Adrenal gland (tissue), 12 donors: ENCODE data around the gene DGCR6L. TPM values are rescaled to one million over a fixed set of nuclear protein-coding genes. Genes with fewer than 3 reads are reported as not detected.
A peak's percentile ranks its signal among the peaks of the same experiment; 100 is the strongest.
"Not testable (repeated sequence)": the region's sequence is repeated elsewhere in the genome, so short reads cannot be mapped to it uniquely, and the experiment has no call there.

Experiments used
- DNase-seq, 7 donors: peaks; one replicate each; pipeline ENCODE4 v3.0.0-alpha.2; 2019 to 2020
- H3K27ac ChIP-seq, 5 donors: fragments of 200-600 bp; sonication (generic) in 4 of 5; 1 replicate in 3 of 5; 2 replicates in 2 of 5; pipeline versions ENCODE4 v1.5.1 to v1.8.0; 2016 to 2020; ENCODE audit warnings: mild to moderate bottlenecking in 1 of 5
- H3K27me3 ChIP-seq: fragments of 200-600 bp; 2 replicates; pipeline ENCODE4 v1.8.0; 2021
- H3K36me3 ChIP-seq, 2 donors: fragments of 200-600 bp; replicated peaks in 1 of 2; 1 replicate in 1 of 2; 2 replicates in 1 of 2; pipeline versions ENCODE4 v1.5.1 to v1.8.0; 2018 to 2022
- H3K4me1 ChIP-seq, 2 donors: fragments of 200-600 bp; replicated peaks in 1 of 2; 1 replicate in 1 of 2; 2 replicates in 1 of 2; pipeline versions ENCODE4 v1.5.1 to v1.8.0; 2018 to 2021
- H3K4me3 ChIP-seq, 4 donors: fragments of 200-600 bp; sonication (generic) in 3 of 4; one replicate each; pipeline ENCODE4 v1.5.1; 2016 to 2018
- H3K9me3 ChIP-seq, 3 donors: fragments of 200-600 bp; sonication (generic) in 1 of 3; replicated peaks in 1 of 3; 1 replicate in 2 of 3; 2 replicates in 1 of 3; pipeline versions ENCODE4 v1.5.1 to v1.8.0; 2016 to 2021
- POLR2A ChIP-seq, 2 donors: fragments of 450-650 bp; IDR thresholded peaks; one replicate each; pipeline ENCODE4 v1.6.1; 2017; ENCODE audit warnings: antibody characterized with exemption in 2 of 2, mild to moderate bottlenecking in 2 of 2, moderate library complexity in 1 of 2
- WGBS, 4 donors: extraction: QIAGEN DNeasy Blood & Tissue Kit in 2 of 4; methylation state at CpG; one replicate each; pipeline versions ENCODE4 v1.1.5 to v1.1.7; 2013 to 2017; 5-methylcytosine and 5-hydroxymethylcytosine counted together
- intact Hi-C, 2 donors: fragments of 100-400 bp; cut with DNase I; formaldehyde crosslinking; loops; one replicate each; pipeline versions ENCODE4 v1.14.1 to v1.15.0; 2022 to 2023
- polyA plus RNA-seq, 3 donors: library from polyadenylated mRNA; stranded (reverse); fragments of 200-250 nt in 2 of 3; fragments of 350-450 nt in 1 of 3; fragmentation: Illumina TruSeq in 1 of 3; extraction: RNeasy Lipid Tissue Mini Kit (QIAGEN cat#74804) in 1 of 3; gene quantifications; one replicate each; pipeline ENCODE4 v1.2.3, GENCODE V29; 2013 to 2014
- total RNA-seq, 9 donors: library from RNA; depleted of rRNA in 4 of 9; stranded (reverse); fragments of >200 nt in 4 of 9; fragments of 120-200 nt in 1 of 9; fragmentation: NEBNext Ultra II Directional in 1 of 9; extraction: Animal tissue kit (Norgen Biotek cat#: 25700) in 1 of 9; gene quantifications; one replicate each; pipeline versions ENCODE4 v1.1.0 to v1.2.4, GENCODE V29; 2013 to 2023
- TF ChIP-seq, protein P1 (sequence below), 6 experiments: fragments of 450-650 bp in 4 of 6; fragments of 200-600 bp in 2 of 6; sonication (generic) in 1 of 6; IDR thresholded peaks; 1 replicate in 5 of 6; 2 replicates in 1 of 6; pipeline versions ENCODE4 v1.5.1 to v1.8.0; 2016 to 2021; ENCODE audit warnings: antibody characterized with exemption in 6 of 6, mild to moderate bottlenecking in 2 of 6, moderate library complexity in 1 of 6
- donor health status: healthy with polysubstance abuse.
- donor health status: Bipolar disorder and iron deficiency.
- donor health status: DM: yes; HTN: yes; CAD: no.
- donor health status: DM: no; HTN: no; CAD: no.
- donor health status: DM: no; HTN: no; CAD: no.
- donor health status: DM: yes; HTN: yes; CAD: no.

DGCR6L gene
- total and polyA plus RNA-seq, 12 donors, result 12.1 to 159 (median 74.1) TPM

DNA sequence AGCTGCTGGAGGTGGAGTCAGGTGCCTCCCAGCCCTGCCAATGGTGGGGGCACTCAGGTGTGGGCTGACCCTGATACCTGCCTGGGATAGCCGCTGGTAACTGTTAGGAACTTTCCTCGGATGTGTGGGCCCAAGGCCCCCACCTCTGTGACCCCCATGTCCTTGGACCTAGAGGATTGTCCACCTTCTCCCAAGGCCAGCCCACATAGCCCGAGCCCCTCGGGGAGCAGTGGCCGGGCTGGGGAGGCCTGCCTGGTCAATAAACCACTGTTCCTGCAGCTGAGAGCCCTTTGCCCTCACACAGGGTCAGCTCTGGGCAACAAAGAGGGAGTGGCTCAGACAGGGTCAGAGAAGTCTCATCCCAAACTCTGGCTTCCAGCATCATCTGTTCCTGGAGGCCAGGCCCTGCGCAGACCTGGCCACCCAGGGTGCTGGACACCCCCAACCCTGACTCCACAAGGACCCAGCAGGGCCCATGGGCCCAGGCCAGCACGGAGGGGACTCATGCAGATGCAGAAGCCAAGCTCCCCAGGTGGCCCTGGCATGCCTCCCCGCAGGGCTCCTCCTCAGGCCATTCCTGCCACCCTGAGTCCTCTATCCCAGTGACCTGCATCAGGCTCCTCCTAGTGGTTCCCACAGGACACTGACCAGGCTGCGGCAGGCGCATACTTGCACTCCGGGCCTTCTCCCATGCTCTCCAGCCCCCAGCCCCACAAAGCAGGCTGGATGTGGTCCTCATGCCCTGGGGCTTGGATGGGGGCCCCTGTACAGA, 6.4 kb downstream of the DGCR6L start:
- H3K27ac ChIP-seq, H3K9me3 ChIP-seq, H3K27me3 ChIP-seq, intact Hi-C loops, H3K4me3 ChIP-seq, H3K36me3 ChIP-seq: not testable (repeated sequence)
- 84 to 92% (median 88%) methylated on average over 2 to 11 of the region's 11 CpGs for WGBS, 4 donors
- H3K4me1 ChIP-seq, result peaks cover 0 to 13% of the 10 kb centered on the region in 2 donors
- DNase-seq, result peak in 5 of 7 donors; percentile 6 to 40 (median 9)

DNA sequence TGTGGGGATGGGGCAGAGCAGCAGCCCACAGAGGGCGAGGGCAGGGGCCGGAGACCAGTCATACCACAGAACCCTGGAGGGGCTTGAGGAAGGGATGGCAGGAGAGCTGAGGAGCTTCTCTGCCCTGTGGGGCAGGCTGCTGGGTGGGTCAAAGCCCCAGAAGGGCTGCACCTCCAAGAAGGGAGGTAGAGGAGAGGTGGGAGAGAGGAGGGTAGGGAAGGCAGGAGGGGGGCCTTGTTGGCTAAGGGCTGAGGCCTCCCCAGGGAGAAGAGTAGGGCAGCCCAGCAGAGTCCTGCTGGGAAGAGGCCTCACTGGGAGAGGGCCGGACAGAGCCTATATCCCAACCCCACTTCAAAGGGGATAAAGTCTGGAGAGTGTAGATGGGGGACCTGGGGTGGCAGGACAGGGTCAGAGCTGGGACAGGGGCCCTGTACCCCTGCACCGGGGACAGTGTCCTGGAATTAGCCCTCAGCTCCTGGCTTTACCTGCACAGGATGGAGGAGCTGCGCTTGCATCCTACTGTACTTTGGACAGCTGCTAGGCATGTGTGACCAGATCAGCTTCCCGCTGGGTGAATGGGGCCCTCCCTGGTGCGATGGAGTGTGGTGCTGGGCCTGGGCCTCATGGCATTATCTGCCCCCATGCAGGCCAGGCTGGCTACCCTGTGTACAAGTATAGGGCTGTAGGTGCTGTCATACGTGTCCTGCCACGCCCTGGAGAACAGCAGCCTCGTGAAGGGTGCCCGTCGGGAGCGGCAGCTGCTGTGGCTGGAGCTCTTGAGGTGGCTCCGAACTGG, 7.3 kb downstream of the DGCR6L start:
- intact Hi-C loops, result no loop called here
- H3K36me3 ChIP-seq, result no peaks in the 10 kb centered on the region
- peak in 5 of 7 donors; percentile 8 to 41 (median 10) for DNase-seq

DNA sequence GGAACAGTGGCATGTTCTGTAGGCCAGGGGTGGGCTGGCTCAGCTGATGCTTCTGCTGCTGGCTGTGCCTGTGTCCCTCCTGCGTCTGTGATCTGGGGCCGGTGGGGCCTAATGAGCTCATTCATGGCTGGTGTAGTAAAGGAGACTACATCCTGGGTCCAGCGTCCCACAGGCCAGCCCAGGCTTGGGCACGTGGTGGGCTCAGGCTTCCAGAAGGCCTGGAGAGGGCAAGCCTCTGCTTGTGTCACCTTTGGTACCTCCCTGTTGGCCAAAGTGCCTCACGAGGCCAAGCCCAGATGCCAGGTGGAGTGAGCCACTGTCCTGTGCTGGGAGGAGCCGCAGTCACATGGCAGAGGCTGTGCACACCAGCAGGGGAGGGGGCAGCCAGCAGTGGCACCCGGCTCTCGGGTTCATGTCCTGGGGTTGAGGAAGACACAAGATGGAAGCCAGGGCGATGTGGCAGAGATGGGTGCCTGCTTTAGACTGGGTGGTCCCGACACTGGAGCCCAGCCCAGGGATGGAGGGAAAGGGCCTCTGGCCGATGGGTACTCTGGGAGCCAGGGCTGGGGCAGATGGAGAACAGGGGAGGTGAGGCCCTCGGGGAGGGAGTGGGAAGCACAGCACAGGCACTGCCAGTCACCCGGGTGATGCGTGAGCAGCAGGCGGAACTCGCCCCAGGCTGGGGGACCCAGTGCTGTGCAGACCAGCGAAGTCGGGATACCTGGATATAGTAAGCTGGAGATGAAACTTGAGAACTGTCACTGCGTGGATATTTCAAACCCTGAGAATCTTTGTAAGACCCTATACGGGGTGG, 8.4 kb downstream of the DGCR6L start:
- H3K4me1 ChIP-seq, H3K9me3 ChIP-seq, H3K27ac ChIP-seq, intact Hi-C loops, H3K36me3 ChIP-seq, H3K4me3 ChIP-seq, H3K27me3 ChIP-seq: not testable (repeated sequence)
- WGBS, 4 donors, result 81 to 91% (median 85%) methylated on average over 12 to 17 of the region's 20 CpGs
- peak in 5 of 7 donors; percentile 5 to 39 (median 12) for DNase-seq

More for the DNA sequence above, 7.3 kb downstream of the DGCR6L start:
- H3K4me1 ChIP-seq, result peaks cover 0 to 5% of the 10 kb centered on the region in 2 donors
- H3K27me3 ChIP-seq, result no peaks in the 10 kb centered on the region
- 90 to 95% (median 93%) methylated on average over 6 to 14 of the region's 14 CpGs for WGBS, 4 donors
- TF ChIP-seq POLR2A (IDR thresholded peaks at IDR 0.05), result no peak
- TF ChIP-seq, protein P1, sequence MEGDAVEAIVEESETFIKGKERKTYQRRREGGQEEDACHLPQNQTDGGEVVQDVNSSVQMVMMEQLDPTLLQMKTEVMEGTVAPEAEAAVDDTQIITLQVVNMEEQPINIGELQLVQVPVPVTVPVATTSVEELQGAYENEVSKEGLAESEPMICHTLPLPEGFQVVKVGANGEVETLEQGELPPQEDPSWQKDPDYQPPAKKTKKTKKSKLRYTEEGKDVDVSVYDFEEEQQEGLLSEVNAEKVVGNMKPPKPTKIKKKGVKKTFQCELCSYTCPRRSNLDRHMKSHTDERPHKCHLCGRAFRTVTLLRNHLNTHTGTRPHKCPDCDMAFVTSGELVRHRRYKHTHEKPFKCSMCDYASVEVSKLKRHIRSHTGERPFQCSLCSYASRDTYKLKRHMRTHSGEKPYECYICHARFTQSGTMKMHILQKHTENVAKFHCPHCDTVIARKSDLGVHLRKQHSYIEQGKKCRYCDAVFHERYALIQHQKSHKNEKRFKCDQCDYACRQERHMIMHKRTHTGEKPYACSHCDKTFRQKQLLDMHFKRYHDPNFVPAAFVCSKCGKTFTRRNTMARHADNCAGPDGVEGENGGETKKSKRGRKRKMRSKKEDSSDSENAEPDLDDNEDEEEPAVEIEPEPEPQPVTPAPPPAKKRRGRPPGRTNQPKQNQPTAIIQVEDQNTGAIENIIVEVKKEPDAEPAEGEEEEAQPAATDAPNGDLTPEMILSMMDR (IDR thresholded peaks at IDR 0.05), result no peak
- H3K4me3 ChIP-seq, result no peak overlapping the region
- no peaks in the 10 kb centered on the region for H3K9me3 ChIP-seq
- H3K27ac ChIP-seq, result no peak overlapping the region

DNA sequence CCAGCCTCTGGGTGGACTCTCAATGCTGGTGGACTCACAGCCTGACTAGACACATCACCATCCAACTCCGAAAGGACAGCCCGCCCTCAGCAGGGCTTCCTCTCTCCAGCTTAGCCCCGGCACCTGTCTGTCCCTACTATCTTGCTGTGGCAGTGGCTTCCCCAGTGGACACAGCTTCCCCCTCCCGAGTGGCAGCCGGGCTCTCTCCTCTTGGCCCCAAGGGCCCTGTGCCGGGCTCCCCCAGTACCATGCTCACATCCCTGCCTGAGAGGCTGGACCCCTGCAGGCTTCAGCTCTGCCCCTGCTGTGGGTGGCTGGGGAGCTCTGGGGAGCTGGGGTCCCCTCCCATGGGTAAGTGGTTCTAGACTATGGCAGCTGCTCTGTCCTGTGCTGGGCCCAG, 9.1 kb downstream of the DGCR6L start:
- intact Hi-C loops, H3K4me1 ChIP-seq, H3K4me3 ChIP-seq, H3K36me3 ChIP-seq, H3K27me3 ChIP-seq, H3K27ac ChIP-seq, H3K9me3 ChIP-seq: not testable (repeated sequence)
- 82 to 90% (median 87%) methylated on average over 3 to 6 of the region's 6 CpGs for WGBS, 4 donors
- peak in 2 of 7 donors; percentile 5 to 6 for DNase-seq

DNA sequence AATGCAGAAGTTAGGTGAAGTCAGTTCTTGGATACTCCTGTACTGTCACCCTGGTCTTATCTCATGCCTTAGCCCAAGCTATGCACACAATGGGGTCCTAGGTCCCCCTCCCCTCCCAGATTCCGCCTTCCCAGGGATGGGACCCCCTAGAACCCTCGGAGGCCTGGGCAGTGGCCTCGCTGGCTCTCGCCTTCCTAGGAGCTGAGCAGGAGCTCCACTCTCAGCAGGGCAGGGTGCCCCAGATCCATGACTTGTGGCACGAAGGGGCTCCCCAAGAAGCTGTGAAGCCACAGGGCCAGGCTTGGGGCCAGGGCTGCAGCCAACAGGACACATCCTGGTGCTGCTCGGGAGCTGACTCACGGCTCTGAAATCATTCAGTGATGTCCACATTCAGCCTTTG, 9.7 kb downstream of the DGCR6L start:
- peak in 1 of 7 donors; percentile 4 for DNase-seq
- WGBS, 4 donors, result 74 to 85% (median 79%) methylated on average over 3 to 5 of the region's 7 CpGs; no CpG with 5 or more reads in 1 of the 4 donors
- intact Hi-C loops, result not testable (repeated sequence)

DNA sequence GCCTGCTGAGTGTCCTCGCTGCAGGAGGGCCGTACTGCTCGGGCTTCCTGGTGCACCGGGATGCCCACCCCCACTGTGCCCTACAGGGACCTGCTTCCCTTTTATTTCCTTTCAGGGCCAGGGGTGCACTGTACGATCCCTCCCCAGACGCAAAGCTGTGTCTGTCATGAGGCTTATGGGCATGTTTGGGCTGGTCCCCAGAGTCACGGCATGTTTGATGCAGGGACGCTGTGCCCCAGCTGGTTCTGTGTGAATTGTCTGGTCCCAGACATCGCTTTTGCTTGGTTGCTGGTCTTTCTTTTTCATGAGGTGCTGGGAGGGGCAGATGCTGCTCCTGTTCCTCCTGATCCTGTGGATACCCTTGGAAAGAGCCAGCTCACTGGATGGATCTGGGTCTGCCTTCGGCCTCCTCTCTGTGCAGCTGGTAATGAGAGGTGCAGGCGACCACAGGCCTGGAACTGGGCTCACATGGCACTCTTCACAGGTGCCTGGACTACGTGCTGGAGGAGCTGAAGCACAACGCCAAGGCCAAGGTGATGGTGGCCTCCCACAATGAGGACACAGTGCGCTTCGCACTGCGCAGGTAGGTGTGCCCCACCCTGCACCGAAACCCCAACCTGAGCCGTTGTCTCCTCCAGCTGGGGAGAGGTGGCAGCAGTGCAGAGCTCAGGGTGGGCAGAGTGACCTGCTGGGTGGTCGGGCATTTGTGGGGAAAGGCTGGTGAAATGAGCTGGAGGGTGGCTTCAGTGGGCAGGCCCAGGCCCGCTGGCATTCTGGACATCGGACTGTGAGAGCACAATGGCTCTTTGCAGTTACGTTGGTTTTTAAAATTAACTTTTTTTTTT, 10.8 kb downstream of the DGCR6L start:
- DNase-seq, H3K4me3 ChIP-seq, H3K27ac ChIP-seq, H3K27me3 ChIP-seq, intact Hi-C loops, H3K4me1 ChIP-seq, H3K9me3 ChIP-seq, H3K36me3 ChIP-seq: not testable (repeated sequence)
- 72 to 87% (median 87%) methylated on average over 5 to 22 of the region's 22 CpGs for WGBS, 4 donors

More for the DNA sequence above, 9.7 kb downstream of the DGCR6L start:
- H3K27me3 ChIP-seq, H3K36me3 ChIP-seq, H3K4me1 ChIP-seq, H3K27ac ChIP-seq, H3K9me3 ChIP-seq, H3K4me3 ChIP-seq: not testable (repeated sequence)

DNA sequence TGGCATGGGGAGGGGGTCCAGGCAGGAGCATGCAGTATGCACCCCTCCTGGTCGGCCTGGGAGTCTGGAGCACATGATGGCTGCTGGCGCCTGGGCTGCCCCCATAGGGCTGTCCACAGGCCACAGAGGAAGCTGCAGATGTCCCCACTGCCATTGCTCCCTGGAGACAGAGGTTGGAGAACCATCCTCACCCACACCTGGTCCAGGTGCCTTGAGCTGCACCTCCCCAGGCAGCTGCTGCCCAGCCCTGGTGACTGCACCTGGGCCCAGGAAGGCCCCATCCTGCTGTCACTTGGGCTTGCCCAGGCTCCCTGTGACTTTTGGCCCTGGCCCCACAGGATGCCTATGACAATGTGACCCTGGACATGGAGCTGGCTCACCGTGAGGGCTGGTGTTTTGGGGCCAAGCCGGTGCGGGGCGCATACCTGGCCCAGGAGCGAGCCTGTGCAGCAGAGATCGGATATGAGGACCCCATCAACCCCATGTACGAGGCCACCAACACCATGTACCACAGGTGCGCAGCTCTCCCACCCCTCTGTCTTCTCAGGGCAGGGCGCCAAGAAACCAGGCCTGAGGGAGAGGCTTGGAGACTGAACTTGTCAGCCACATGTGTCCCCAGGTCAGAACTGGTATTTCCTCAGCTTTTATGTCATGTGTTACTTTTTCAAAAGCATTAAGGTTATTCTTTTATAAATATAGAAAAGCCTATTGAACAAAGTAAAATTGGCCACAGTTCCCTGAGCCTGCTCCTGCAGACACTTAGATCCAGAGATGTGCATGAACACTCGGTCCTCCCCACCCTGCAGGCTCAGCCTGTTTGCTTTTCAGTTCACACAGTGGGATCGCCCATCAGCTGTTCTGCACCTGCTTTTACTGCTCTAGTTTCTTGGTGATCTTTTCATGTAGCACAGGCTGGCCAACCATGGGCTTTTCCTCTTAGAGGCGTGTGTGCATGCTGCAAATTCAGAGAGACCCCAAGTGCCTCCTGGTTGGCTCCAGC, 12.1 kb downstream of the DGCR6L start:
- 29 to 90% (median 79%) methylated on average over 1 to 14 of the region's 14 CpGs for WGBS, 4 donors

More for the DNA sequence above, 12.1 kb downstream of the DGCR6L start:
- intact Hi-C loops, H3K4me3 ChIP-seq, DNase-seq, H3K27ac ChIP-seq, H3K27me3 ChIP-seq, H3K4me1 ChIP-seq, H3K9me3 ChIP-seq, H3K36me3 ChIP-seq: not testable (repeated sequence)
